Raji (cell line): ENCODE data around the gene WNT4.

ENCODE experiments used
- POLR2A ChIP-seq: IDR thresholded peaks from 2 replicates; pipeline ENCODE4 v1.6.1; 2011; ENCODE audit warnings: low read depth, low read length, control low read depth; ENCODE audit not compliant: insufficient read depth

The WNT4 gene

DNA sequence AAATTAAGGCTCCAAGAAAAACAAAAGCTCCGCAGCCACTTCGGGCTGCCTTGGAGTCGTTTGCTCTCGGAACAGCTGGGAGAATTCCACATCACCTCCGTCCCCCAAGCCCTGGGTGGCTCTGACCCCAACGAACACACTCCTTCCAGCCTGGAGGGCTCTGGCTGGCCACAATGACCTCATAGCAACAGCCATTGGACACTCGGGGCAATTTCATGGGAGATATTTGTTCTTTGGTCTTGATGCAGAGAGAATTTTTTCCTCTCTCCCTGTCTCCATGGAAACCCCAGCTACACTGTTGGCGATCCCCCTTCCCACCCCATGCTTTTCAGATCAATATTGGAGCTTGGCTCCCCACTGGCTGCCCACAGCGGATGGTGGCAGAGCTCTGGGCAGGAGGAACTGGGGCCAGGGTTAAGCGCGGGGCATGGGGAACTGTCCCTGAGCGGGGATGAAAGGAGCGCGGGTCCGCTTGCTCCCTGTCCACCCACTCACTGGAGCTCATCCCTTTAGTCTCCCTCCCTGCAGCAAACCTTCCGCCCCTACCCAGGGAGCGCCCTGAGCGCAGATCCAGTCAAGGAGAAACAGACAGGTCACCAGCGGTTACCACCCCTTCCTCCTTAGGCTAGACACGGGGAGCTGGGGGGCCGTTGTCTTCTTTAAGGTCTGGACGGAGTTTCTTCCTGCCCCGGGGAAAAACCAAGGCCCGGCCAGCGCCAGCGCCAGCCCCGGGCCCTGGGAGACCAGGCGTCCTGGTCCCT, 1.2 kb downstream of the WNT4 start:
- TF ChIP-seq POLR2A, result no peak

DNA sequence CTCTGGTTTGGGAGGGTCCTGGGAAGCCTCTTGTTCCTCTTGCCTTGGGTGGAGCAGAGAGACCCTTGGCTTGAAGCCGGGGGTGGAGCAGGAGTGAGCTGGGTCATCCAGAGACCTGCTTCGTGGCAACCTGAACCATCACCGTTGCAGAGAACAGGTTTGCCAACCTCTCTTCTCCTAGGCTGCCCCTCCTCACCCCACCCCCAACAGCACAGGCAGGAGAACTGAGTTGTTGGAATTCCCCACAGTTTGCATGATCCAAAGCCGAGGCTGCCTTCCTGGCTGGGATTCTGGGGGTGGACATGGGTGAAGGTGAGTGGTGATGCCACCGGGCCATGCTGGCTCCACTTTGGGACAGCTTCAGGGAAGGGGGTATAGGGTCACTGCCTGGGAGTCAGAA, 2.2 kb downstream of the WNT4 start:
- TF ChIP-seq POLR2A, result no peak

DNA sequence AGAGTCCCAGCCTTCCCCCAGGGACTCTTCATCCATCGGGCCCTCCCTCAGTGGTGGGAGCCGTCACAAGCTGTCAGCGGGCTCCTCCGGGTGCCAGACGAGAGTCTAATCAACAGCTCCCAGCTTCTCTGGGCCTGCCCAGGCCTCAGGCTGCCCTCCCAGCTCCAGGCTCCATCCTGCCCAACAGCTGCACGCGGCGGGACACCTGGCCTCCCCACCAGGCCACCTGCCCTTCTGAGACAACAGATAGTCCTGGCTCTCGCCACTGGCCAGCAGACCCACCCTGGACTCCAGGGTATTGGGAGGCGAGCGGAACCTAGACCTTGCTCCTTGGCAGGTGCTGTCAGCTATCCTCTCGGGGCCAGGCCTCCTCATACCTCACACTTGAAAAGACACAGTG, 3.1 kb downstream of the WNT4 start:
- no peak for TF ChIP-seq POLR2A

DNA sequence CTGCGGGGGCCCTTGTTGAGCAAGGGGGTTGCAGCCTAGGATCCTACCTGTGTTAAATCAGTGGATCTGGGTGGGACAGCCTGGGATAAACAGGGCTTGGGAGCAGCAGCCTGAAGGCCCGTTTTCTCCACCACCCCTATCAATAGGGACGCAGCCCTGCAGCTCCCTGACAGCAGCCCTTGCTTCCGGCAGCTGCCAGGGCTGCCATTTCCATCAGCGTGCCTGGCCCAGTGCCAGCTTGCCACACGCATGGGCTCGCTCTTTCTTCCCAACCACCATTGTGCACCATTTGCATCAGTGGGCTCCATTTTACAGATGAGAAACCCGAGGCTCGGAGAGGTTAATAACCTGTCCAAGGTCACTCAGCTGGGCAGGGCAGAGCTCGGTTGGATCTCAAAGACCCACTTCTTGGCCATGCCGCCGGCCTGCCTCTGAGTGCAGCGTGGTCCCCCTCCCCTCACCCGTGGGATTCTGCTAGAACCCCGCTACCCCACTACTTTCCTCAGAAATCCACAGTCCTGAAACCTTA, 3.8 kb downstream of the WNT4 start:
- TF ChIP-seq POLR2A, result no peak

DNA sequence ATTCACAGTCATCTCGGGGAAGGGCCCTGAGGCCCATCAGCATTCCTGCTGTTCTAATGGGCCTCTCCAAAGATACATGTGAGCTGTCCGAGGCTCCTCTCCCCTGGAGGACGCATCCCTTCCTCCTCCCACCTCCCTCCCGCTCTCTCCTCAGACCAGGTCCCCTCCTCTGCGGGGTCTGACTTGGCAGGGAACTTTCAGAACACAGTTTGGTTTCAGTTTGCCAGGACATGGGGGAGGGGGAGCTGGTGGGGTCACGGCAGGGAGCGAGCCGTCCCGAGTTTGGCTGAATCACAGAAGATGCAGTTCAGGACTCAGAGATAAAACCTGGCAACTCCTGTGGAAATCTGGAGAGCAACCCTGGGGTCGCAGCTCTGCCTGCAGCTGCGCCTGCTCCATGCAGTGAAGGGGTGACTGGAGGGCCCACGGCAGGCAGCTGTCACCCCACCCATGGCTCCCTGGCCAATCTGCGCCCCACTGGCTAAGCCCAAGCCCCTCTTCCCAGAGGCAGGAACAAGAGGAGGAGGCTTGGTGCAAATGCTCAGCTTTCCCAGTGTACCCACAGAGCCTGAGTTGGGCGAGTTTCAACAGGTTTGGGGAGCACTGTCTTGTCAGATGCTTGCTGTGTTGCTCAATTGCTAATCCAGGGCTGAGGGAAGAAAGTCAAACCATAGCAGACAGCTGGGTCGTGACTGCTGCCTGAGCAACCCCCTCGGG, 5.7 kb downstream of the WNT4 start:
- TF ChIP-seq POLR2A, result no peak

DNA sequence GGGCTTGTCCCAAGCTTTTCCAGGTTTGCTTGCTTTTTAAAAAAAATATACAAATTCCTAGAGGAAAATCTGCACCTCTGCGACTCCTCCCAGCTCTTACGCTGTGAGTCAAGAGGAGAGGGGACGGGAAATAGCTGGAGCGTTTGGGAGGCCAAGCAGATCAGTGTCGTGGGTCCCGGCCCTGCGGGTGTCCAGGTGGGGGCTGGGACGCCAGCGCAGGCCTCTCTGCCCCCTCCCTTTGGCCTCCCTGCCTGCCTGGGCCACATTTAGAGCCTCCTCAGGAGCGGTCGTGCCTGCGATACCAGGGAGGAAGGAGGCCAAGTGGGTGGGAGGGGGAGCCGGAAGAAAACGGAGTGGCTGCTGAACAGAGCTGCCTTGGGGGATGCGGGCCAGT, 9.0 kb downstream of the WNT4 start:
- no peak for TF ChIP-seq POLR2A

DNA sequence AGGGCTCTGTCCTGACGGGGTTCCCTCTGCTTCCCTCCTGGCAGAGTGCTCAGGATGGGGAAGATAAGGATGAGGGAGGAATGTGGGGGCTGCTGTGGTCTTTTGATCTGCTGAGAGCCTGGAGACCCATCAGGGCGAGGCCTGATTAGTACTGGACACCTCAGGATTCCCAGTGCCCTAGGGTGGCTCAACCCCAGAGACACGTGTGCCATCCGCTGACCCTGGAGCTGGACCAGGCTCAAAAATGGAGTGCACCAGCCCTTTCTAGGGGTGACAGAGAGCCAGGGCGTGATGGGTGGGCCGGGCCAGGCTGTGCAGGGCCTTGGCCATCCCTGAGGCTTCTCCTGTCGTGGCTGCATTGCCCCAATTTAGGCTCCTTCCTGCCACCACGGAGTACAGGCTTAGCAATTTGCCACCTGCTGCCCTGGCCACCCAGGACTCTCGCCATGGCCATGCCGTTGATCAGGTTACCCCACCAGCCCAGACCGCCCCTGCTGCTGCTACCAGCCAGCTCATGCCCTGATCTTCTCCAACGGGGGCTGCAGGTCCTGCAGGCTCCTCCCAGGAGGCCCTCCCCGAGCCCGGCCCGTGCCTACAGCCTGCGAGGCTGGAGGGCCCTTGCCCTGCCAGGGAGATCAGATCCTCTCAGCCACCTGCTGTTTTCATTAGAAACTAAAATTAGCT, 9.5 kb downstream of the WNT4 start:
- no peak for TF ChIP-seq POLR2A

DNA sequence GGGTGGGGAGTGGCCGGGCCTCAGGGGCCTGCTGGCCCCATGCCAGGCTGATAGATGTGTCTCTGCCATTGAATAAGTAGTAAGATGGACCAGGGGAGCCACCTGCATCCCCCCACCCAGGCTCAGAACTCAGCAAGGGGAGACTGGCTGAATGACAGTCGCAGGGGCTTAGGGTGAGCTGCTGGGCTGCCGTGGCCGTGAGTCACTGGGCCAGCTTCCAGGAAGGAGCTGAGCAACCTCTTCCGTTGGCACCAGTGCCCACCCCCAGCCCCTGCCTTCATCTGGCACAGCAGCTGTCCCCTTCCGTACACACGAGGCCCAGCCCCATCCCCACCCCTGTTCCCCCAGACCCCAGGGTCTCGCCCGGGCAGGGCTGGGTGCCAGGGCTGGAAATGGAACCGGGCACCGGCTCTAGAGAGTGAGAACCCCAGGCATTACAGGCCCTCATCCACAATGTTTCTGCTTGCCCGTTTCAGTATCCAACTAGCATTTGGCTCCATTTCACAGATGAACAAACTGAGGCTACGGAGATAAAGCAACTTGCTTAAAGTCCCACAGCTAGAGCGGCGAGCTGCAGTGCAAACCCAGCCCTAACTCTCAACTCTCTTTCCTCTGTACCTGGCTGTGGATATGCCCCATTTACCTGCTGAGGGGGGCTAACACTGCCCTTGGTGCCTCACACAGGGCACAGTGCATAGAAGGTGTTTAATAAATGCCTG, 10.2 kb downstream of the WNT4 start:
- TF ChIP-seq POLR2A, result no peak

DNA sequence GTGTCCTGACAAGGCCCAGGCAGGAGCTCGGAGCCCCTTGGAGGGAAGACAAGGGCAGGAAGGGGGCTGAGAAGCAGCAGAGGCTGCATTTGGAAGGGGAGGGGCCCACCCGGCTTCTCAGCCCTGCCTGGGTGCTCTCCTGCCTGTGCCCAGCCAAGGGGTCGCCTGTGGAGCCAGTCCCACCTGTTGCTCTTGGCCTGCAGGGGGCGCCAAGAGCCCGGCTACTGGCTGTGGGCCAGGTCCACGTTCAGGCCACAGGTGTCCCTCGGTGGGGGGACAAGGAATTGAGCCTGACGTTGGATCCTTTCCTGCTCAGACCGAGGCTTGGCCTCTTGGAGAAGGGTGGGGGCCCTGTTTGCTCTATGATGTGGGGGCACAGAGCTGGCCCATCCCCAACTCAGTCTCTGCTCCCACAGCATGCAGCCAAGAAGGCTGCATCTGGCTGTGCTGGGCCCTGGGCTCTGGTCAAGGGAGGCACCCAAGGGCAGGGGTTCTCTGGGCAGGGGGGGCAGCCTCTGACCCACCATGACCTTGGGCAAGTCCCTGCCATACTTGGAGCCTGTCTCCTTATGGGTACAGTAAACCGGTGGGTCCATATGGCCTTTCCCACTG, 10.9 kb downstream of the WNT4 start:
- TF ChIP-seq POLR2A, result no peak

DNA sequence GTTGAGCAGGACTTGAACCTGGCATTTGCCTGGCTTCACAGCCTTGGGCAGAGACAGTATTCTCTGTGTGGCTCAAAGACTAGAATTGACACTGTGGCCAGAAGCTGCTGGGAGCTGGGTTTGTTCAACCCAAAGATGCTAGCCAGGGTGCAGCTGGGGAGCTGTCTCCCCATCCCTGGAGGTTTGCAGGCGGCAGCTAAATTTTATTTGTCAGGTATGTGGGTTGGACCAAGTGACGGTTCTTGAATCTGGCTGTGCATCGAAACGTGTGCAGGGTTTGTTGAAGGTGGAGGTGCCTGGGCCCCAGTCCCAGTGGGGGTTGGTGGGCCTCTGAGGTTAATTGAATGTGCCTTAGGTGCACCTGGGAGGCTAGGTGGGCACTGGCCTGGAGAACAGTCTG, 11.8 kb downstream of the WNT4 start:
- no peak for TF ChIP-seq POLR2A

DNA sequence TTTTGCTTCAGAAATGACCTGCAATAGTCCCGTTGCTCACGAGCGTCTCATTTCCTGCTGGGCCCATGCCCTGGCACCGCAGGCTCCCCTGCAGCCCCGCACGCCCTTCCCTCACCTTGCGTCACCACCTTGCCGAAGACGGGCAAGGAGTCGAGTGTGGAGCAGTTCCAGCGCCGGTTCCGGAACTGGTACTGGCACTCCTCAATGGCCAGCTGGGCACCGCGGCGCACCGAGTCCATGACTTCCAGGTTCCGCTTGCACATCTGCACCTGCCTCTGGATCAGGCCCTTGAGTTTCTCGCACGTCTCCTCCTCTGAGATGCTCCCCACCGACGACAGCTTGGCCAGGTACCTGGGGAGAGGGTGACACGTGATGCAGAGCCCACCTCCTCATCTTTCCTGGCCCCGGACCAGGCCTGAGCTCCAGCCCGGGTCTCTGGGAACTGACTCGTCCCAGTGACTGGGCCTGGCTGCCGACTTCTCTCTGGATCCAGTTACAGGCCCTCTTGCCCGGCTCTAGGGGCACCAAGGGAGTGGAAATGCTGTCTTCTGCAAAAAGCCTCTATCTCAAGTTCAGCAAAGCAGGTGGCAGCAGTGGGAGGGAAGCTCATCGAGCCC, 13.3 kb downstream of the WNT4 start:
- no peak for TF ChIP-seq POLR2A

DNA sequence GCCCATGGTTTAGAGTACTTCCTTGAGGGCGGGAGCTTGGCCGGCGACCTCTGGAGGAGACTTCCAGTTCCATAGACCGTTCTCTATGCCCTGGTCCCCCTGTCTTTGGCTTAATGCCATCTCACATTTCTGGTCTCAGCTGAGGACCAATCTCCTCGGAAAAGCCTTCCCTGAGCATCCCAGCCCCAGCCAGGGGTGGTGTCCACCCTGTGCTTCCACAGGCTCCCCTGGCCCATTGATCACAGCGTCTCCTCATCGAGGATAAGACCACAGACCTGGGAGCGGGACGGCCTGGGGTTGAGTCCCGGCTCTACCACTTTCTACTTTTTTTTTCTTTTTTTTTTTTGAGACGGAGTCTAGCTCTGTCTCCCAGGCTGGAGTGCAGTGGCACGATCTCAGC, 14.5 kb downstream of the WNT4 start:
- TF ChIP-seq POLR2A, result no peak

DNA sequence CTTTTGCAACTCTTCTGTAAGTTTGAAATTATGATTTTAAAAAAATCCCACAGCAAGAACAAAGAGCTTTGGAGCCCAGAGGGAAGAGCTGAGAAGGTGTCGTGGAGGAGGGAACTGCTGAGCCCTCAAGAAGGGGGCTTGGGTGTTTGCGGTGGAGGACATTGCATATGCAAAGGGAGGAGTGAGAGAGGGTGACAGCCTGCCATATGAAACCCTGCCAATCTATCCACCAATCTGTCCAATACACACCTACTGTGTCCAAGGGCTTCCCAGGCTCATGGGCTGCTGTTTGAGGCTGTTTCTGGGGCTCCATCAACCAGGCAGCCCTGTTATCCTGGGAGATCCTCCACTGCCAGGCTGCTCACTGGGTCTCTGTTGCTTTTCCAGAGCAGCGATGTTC, 15.2 kb downstream of the WNT4 start:
- no peak for TF ChIP-seq POLR2A

DNA sequence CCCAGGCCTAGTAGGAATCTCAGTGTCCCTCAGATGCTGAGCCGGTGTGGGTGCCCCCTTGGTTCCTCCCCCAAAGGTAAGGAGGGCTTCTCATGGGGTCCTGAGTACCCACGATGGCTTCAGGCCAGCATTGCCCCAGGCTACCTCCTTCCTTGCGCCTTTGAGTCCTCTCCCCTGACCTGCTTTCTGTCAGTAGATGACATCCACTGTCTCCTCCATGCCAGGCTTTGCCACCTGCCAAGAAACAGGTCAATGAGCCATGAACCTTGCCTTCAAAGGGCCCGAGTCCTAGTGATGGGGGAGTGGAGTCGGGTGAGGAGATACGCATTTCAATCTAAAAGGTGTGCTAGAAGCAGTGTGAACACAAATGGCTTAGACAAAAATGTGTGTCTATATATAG, 15.6 kb downstream of the WNT4 start:
- no peak for TF ChIP-seq POLR2A
